Natural killer cell (primary cell): ENCODE data around the gene DNM2. TPM values are rescaled to one million over a fixed set of nuclear protein-coding genes. Genes with fewer than 3 reads are reported as not detected.

Source experiments
- ATAC-seq, 3 donors: fragments of 150-1000 bp in 2 of 3; fragments of 200-7000 bp in 1 of 3; cut with Tn5 transposase; 1 replicate in 1 of 3; 2 replicates in 2 of 3; pipeline ENCODE4 v1.10.0; 2021; ENCODE audit warnings: mild to moderate bottlenecking in 2 of 3, moderate library complexity in 2 of 3
- DNase-seq, 2 donors: peaks; one replicate each; pipeline versions ENCODE4 v3.0.0 to v3.0.0-alpha.2; 2013 to 2021; ENCODE audit warnings: mixed read lengths in 1 of 2
- H3K27ac ChIP-seq: one replicate; pipeline ENCODE4 v1.5.1; 2013; ENCODE audit warnings: mild to moderate bottlenecking, low read length
- H3K27me3 ChIP-seq: one replicate; pipeline ENCODE4 v1.6.1; 2013; ENCODE audit warnings: low read length; ENCODE audit not compliant: control insufficient read depth, insufficient read depth
- H3K36me3 ChIP-seq: one replicate; pipeline ENCODE4 v1.6.1; 2013; ENCODE audit warnings: low read length; ENCODE audit not compliant: control insufficient read depth, insufficient read depth
- H3K4me1 ChIP-seq: one replicate; pipeline ENCODE4 v1.6.1; 2013; ENCODE audit warnings: low read length; ENCODE audit not compliant: control insufficient read depth, insufficient read depth
- H3K4me3 ChIP-seq: one replicate; pipeline ENCODE4 v1.5.1; 2013; ENCODE audit warnings: low read length
- H3K9me3 ChIP-seq: one replicate; pipeline ENCODE4 v1.6.1; 2013; ENCODE audit warnings: low read length; ENCODE audit not compliant: control insufficient read depth, insufficient read depth
- H3K27ac Mint-ChIP-seq, 2 donors: one replicate each; pipeline ENCODE4 v1.8.0; 2022; ENCODE audit warnings: mild to moderate bottlenecking in 2 of 2, mixed read lengths in 2 of 2, moderate library complexity in 1 of 2
- H3K27me3 Mint-ChIP-seq, 2 donors: one replicate each; pipeline ENCODE4 v1.8.0; 2022; ENCODE audit warnings: low read depth in 2 of 2, mixed read lengths in 2 of 2
- H3K36me3 Mint-ChIP-seq: one replicate; pipeline ENCODE4 v1.8.0; 2022; ENCODE audit warnings: mixed read lengths
- H3K4me1 Mint-ChIP-seq, 2 donors: one replicate each; pipeline ENCODE4 v1.8.0; 2022; ENCODE audit warnings: mixed read lengths in 2 of 2
- H3K4me3 Mint-ChIP-seq: one replicate; pipeline ENCODE4 v1.8.0; 2022; ENCODE audit warnings: mild to moderate bottlenecking, moderate library complexity, mixed read lengths
- H3K9me3 Mint-ChIP-seq, 2 donors: one replicate each; pipeline ENCODE4 v1.8.0; 2022; ENCODE audit warnings: mixed read lengths in 2 of 2
- WGBS: methylation state at CpG from one replicate; pipeline ENCODE4 v1.1.7; 2013; ENCODE audit warnings: missing lambda C conversion rate; ENCODE audit not compliant: insufficient coverage; 5-methylcytosine and 5-hydroxymethylcytosine counted together
- intact Hi-C: fragments of 100-400 bp; cut with micrococcal nuclease; formaldehyde crosslinking; loops from one replicate; pipeline ENCODE4 v1.14.2; 2022
- total RNA-seq, 4 donors: library from RNA; stranded (reverse); fragments of 120-200 nt in 1 of 4; gene quantifications; one replicate each; pipeline versions ENCODE4 v1.2.3 to v1.2.4, GENCODE V29; 2013 to 2022
- TF ChIP-seq, protein P1 (sequence below): fragments of 200-600 bp; IDR thresholded peaks from one replicate; pipeline ENCODE4 v1.8.0; 2022; ENCODE audit warnings: antibody characterized with exemption

DNM2 gene
- total RNA-seq, 3 donors from 2014 or later (not counting 1 experiment from before 2014, with no cell fraction given): 419 to 491 (median 428) TPM

DNA sequence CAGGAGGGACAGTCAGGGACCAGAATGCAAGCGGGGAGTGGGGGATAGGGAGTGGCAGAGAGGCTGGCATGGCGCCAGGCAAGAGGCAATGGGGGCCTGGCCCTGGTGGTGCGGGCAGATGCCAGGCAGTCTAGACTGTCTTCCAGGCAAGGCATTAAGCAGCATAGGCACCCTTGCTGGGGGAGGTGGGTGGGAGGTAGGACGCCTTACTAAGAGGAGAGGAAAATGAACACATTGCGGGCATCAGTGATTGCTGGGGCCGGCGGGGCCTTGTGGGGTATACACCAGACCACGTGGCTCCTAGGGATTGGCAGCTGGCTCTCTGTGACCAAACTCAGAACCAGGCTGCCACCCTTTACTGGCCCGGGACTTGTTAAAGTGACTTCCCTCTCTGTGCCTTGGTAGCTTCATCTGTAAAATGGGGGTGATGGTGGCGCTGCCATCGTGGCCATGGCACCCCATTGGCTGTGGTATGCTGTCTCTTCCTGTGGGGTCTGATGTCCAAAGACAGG, 46.0 kb downstream of the DNM2 start:
- TF ChIP-seq, protein P1, sequence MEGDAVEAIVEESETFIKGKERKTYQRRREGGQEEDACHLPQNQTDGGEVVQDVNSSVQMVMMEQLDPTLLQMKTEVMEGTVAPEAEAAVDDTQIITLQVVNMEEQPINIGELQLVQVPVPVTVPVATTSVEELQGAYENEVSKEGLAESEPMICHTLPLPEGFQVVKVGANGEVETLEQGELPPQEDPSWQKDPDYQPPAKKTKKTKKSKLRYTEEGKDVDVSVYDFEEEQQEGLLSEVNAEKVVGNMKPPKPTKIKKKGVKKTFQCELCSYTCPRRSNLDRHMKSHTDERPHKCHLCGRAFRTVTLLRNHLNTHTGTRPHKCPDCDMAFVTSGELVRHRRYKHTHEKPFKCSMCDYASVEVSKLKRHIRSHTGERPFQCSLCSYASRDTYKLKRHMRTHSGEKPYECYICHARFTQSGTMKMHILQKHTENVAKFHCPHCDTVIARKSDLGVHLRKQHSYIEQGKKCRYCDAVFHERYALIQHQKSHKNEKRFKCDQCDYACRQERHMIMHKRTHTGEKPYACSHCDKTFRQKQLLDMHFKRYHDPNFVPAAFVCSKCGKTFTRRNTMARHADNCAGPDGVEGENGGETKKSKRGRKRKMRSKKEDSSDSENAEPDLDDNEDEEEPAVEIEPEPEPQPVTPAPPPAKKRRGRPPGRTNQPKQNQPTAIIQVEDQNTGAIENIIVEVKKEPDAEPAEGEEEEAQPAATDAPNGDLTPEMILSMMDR: no peak
- Mint-ChIP-seq H3K4me1 (peaks cover 69 to 78% of the 10 kb centered on the region in 2 donors), H3K27me3 (no peaks in the 10 kb centered on the region), H3K4me3 (peak overlapping the region; percentile 49), H3K9me3 (no peaks in the 10 kb centered on the region), H3K27ac (peak overlapping the region; percentile 87 to 98), H3K36me3 (no peaks in the 10 kb centered on the region)
- Histone ChIP-seq H3K4me3 (no peak overlapping the region), H3K36me3 (peaks cover 8% of the 10 kb centered on the region), H3K4me1 (peaks cover 84% of the 10 kb centered on the region), H3K27ac (peak overlapping the region; percentile 53), H3K27me3 (no peaks in the 10 kb centered on the region), H3K9me3 (no peaks in the 10 kb centered on the region)
- intact Hi-C loops: no loop called here
- WGBS: 73% methylated on average over 11 of the region's 11 CpGs
- no peak for DNase-seq
- ATAC-seq: no peak

DNA sequence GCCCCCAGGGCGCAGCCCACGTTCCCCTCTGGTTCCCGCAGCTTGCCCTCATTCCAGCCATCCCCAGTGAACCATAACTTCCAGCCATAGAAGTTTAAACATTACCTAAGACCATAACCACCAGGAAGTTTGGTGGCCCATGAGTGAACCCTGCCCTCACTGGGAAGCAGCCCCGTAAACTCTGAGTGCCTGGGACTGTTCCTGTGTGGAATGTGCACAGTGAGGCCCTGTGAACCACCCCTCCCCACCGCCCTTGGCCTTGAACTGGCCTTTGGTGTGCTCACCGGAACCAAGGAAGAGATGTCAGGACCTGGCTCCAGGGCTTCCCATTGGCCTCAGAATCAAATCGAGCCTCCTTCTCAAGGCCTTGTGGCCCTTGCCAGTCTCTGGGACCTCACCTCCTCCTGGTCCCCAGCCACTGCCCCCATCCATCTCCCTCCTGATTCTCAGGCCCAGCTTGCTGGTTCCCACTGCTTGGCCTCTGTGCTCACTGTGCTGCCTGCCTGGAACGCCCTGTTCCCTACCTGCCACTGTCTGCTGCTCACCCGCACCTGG, 46.5 kb downstream of the DNM2 start:
- TF ChIP-seq, protein P1: no peak
- 97% methylated on average over 9 of the region's 9 CpGs for WGBS
- Mint-ChIP-seq H3K4me3 (no peak overlapping the region), H3K27me3 (no peaks in the 10 kb centered on the region), H3K9me3 (no peaks in the 10 kb centered on the region), H3K36me3 (no peaks in the 10 kb centered on the region), H3K4me1 (peaks cover 64 to 78% of the 10 kb centered on the region in 2 donors), H3K27ac (peak overlapping the region; percentile 87 to 98)
- intact Hi-C loops: no loop called here
- Histone ChIP-seq H3K4me3 (no peak overlapping the region), H3K9me3 (no peaks in the 10 kb centered on the region), H3K36me3 (peaks cover 9% of the 10 kb centered on the region), H3K4me1 (peaks cover 84% of the 10 kb centered on the region), H3K27me3 (no peaks in the 10 kb centered on the region), H3K27ac (peak overlapping the region; percentile 20)
- DNase-seq (no peak), ATAC-seq (no peak)

DNA sequence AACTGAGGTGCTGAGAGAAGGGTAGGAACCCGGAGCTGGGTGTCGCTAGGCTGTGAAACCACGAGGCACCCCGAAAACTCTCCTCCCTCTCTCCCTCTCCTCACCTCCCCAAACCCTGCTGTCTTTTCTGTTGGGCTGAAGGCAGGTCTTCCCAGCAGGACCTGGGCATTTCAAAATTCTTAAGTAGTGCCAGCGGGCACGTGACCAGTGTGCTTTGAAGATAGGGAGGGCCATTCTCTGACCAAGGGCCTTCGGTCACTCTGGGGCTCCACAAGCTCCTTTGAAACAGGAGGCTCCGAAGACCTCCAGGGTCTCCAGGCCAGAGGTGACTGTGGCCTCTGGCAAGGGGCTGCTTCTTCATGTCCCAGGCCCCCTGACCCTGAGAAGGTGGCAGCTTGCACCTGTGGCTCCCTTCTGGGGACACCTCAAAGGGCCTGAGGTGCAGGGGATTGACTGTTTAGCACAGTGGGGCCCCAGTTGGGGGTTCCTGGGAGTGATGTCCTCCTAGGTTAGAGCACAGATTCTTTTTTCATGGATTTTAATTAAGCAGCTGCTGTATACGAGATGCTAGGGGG, 48.3 kb downstream of the DNM2 start:
- H3K9me3 Mint-ChIP-seq: no peaks in the 10 kb centered on the region
- intact Hi-C loops: no loop called here
- no peaks in the 10 kb centered on the region for H3K27me3 ChIP-seq
- peak overlapping the region; percentile 87 to 98 for H3K27ac Mint-ChIP-seq
- H3K4me1 Mint-ChIP-seq: peaks cover 59 to 72% of the 10 kb centered on the region in 2 donors
- no peaks in the 10 kb centered on the region for H3K36me3 Mint-ChIP-seq
- TF ChIP-seq, protein P1: no peak
- no peak overlapping the region for H3K4me3 Mint-ChIP-seq
- H3K4me3 ChIP-seq: no peak overlapping the region
- H3K9me3 ChIP-seq: no peaks in the 10 kb centered on the region
- 86% methylated on average over 9 of the region's 9 CpGs for WGBS
- H3K4me1 ChIP-seq: peaks cover 76% of the 10 kb centered on the region
- H3K27ac ChIP-seq: no peak overlapping the region
- no peaks in the 10 kb centered on the region for H3K27me3 Mint-ChIP-seq
- ATAC-seq (no peak), DNase-seq (no peak)
- peaks cover 9% of the 10 kb centered on the region for H3K36me3 ChIP-seq
